ENCODE measurements around the gene ZNF805. TPM values are rescaled to one million over a fixed set of nuclear protein-coding genes. Genes with fewer than 3 reads are reported as not detected.
"Not testable (repeated sequence)": the region's sequence is repeated elsewhere in the genome, so short reads cannot be mapped to it uniquely, and the experiment has no call there.

Gene ZNF805
- total RNA-seq, 1 experiment from 2014 or later: 12.9 TPM

GRCh38 chr19:57248646-57249045, 8.2 kb downstream of the ZNF805 start:
- DNase-seq: no peak
- H3K79me2 ChIP-seq (ENCODE audit: low read length): peaks cover 19% of the 10 kb centered on the region
- ChIA-PET CTCF (no interaction called here), POLR2A (ENCODE audit: unreplicated experiment) (no interaction called here)
- H4K20me1 ChIP-seq (ENCODE audit: low read length): no peaks in the 10 kb centered on the region
- no peaks in the 10 kb centered on the region for H3K9me2 ChIP-seq (replicated peaks; ENCODE audit: low read length)
- no peak overlapping the region for H3K27ac ChIP-seq (ENCODE audit: low read length)
- ATAC-seq: no peak
- intact Hi-C loops (cut with micrococcal nuclease): no loop called here
- H3K4me2 ChIP-seq (ENCODE audit: low read length): no peak overlapping the region
- no peaks in the 10 kb centered on the region for H3F3A ChIP-seq (ENCODE audit: low read length, unreplicated experiment)
- no peak overlapping the region for H3K4me3 ChIP-seq (ENCODE audit: low read length)
- H3K9ac ChIP-seq (ENCODE audit: low read length): no peak overlapping the region
- no peak overlapping the region for H2AFZ ChIP-seq (ENCODE audit: low read length)
- H3K27me3 ChIP-seq (ENCODE audit: low read length): no peaks in the 10 kb centered on the region
- peaks cover 53% of the 10 kb centered on the region for H3K36me3 ChIP-seq (ENCODE audit: low read depth, low read length)
- BruUV-seq (replicated peaks): no TSS peak
- no peaks in the 10 kb centered on the region for H3K4me1 ChIP-seq (ENCODE audit: insufficient read depth, low read length)
- TF ChIP-seq EZH2 (IDR thresholded peaks at IDR 0.05; ENCODE audit: low read length, unreplicated experiment): no peak
- no peak for TF ChIP-seq EZH2phosphoT487 (IDR thresholded peaks at IDR 0.05; ENCODE audit: borderline replicate concordance, low read length)
- TF ChIP-seq CTCF (conservative IDR thresholded peaks at IDR 0.05; ENCODE audit: low read depth, low read length): no peak
- H3K9me3 ChIP-seq (ENCODE audit: low read length): no peaks in the 10 kb centered on the region

DNA sequence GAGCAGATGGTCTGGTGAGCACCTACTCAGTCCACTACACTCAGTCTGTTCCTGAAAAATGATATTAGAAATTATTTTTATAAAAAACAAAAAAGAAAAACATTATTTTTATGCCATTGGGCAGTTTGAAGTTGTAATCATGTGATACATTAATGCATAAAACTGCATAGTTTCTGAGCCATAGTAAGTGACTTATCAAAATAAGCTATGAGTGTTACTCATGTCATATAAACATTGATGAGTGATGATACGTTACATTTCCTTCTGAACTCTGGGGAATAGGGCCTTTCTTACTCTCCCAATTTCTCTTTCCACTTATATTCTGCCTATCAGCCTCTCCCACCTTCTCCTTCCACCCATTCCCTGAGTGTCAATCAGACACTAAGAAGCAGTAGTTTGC, 8.9 kb downstream of the ZNF805 start:
- no TSS peak for BruUV-seq (replicated peaks)
- no peaks in the 10 kb centered on the region for H3K27me3 ChIP-seq (ENCODE audit: low read length)
- H3F3A ChIP-seq (ENCODE audit: low read length, unreplicated experiment): no peaks in the 10 kb centered on the region
- H3K27ac ChIP-seq (ENCODE audit: low read length): peak overlapping the region; percentile 17; the same call in 1 of the 2 replicates
- no peaks in the 10 kb centered on the region for H3K9me2 ChIP-seq (replicated peaks; ENCODE audit: low read length)
- ChIA-PET CTCF (no interaction called here), POLR2A (ENCODE audit: unreplicated experiment) (no interaction called here)
- DNase-seq: no peak
- no peaks in the 10 kb centered on the region for H3K4me1 ChIP-seq (ENCODE audit: insufficient read depth, low read length)
- no peak overlapping the region for H3K4me2 ChIP-seq (ENCODE audit: low read length)
- H4K20me1 ChIP-seq (ENCODE audit: low read length): no peaks in the 10 kb centered on the region
- intact Hi-C loops (cut with micrococcal nuclease): no loop called here
- ATAC-seq: peak; percentile 49; the same call in 1 of the 2 replicates
- H3K36me3 ChIP-seq (ENCODE audit: low read depth, low read length): peaks cover 54% of the 10 kb centered on the region
- peaks cover 15% of the 10 kb centered on the region; the same call in 1 of the 2 replicates for H3K79me2 ChIP-seq (ENCODE audit: low read length)
- no peak overlapping the region for H3K9ac ChIP-seq (ENCODE audit: low read length)
- H3K4me3 ChIP-seq (ENCODE audit: low read length): no peak overlapping the region
- TF ChIP-seq CTCF (conservative IDR thresholded peaks at IDR 0.05; ENCODE audit: low read depth, low read length) (no peak), EZH2 (IDR thresholded peaks at IDR 0.05; ENCODE audit: low read length, unreplicated experiment) (no peak), EZH2phosphoT487 (IDR thresholded peaks at IDR 0.05; ENCODE audit: borderline replicate concordance, low read length) (no peak)
- no peak overlapping the region for H2AFZ ChIP-seq (ENCODE audit: low read length)
- H3K9me3 ChIP-seq (ENCODE audit: low read length): no peaks in the 10 kb centered on the region

GRCh38 chr19:57253767-57254166, 13.3 kb downstream of the ZNF805 start:
- H3K4me1 ChIP-seq (ENCODE audit: insufficient read depth, low read length); BruUV-seq (replicated peaks); intact Hi-C loops (cut with micrococcal nuclease); H3K27me3 ChIP-seq (ENCODE audit: low read length); H3K27ac ChIP-seq (ENCODE audit: low read length); H3K9ac ChIP-seq (ENCODE audit: low read length); H3K9me3 ChIP-seq (ENCODE audit: low read length); H2AFZ ChIP-seq (ENCODE audit: low read length); ATAC-seq; H3K4me2 ChIP-seq (ENCODE audit: low read length); H3K9me2 ChIP-seq (replicated peaks; ENCODE audit: low read length); H3F3A ChIP-seq (ENCODE audit: low read length, unreplicated experiment); POLR2A ChIA-PET (ENCODE audit: unreplicated experiment); H3K4me3 ChIP-seq (ENCODE audit: low read length); CTCF ChIA-PET; H4K20me1 ChIP-seq (ENCODE audit: low read length): not testable (repeated sequence)
- Histone ChIP-seq H3K79me2 (ENCODE audit: low read length) (peaks cover 22% of the 10 kb centered on the region), H3K36me3 (ENCODE audit: low read depth, low read length) (peaks cover 30% of the 10 kb centered on the region)
- peak; percentile 10 for DNase-seq
